NCI-H748 (cell line): ENCODE measurements around the gene SLC11A1.
A peak's percentile ranks its signal among the peaks of the same experiment; 100 is the strongest.

Experiments
- DNase-seq: peaks from one replicate; lab custom pipeline; 2025; ENCODE audit not compliant: unreplicated experiment; lab: John Stamatoyannopoulos, UW

The SLC11A1 gene, protein sequence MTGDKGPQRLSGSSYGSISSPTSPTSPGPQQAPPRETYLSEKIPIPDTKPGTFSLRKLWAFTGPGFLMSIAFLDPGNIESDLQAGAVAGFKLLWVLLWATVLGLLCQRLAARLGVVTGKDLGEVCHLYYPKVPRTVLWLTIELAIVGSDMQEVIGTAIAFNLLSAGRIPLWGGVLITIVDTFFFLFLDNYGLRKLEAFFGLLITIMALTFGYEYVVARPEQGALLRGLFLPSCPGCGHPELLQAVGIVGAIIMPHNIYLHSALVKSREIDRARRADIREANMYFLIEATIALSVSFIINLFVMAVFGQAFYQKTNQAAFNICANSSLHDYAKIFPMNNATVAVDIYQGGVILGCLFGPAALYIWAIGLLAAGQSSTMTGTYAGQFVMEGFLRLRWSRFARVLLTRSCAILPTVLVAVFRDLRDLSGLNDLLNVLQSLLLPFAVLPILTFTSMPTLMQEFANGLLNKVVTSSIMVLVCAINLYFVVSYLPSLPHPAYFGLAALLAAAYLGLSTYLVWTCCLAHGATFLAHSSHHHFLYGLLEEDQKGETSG

DNA sequence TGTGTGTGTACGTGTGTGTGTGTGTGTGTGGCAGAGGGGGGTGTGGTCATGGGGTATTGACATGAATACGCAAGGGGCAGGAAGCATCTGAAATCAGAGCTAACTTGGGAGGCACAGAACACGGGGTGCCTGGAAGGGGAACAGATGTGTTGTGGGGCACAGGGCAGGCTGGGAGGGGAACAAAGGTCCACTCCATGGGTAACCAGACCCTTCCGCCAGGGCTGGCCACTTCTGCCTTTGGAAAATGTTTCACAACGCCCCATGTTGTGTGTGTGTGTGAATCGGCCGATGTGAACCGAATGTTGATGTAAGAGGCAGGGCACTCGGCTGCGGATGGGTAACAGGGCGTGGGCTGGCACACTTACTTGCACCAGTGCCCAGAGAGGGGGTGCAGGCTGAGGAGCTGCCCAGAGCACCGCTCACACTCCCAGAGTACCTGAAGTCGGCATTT is at the start of gene SLC11A1:
SLC11A1 (plus strand) TSS at position 358 of the 451 bp plus-strand sequence. CDS start 96 bp downstream, outside the sequence.
- no peak for DNase-seq

DNA sequence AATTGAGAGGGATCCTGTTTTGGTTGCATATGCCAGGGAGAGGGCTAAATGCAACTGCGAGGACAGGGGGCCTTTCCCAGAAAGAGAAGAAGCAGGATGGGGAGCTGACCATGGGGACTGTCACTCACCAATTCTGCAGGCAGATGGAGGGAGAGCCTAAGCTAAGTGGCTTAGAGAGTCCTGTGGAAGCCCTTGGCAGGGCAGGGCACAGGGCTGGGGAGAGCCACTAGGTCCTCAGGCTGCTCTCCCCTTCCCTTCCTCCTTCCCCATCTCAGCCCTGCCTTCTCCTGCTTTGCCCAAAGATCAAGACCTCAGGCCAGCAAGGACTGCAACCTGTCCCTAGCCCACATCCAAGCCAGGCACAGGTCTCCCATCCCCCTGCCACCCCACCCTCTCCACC is 49.8 kb upstream of the SLC11A1 start:
- no peak for DNase-seq

DNA sequence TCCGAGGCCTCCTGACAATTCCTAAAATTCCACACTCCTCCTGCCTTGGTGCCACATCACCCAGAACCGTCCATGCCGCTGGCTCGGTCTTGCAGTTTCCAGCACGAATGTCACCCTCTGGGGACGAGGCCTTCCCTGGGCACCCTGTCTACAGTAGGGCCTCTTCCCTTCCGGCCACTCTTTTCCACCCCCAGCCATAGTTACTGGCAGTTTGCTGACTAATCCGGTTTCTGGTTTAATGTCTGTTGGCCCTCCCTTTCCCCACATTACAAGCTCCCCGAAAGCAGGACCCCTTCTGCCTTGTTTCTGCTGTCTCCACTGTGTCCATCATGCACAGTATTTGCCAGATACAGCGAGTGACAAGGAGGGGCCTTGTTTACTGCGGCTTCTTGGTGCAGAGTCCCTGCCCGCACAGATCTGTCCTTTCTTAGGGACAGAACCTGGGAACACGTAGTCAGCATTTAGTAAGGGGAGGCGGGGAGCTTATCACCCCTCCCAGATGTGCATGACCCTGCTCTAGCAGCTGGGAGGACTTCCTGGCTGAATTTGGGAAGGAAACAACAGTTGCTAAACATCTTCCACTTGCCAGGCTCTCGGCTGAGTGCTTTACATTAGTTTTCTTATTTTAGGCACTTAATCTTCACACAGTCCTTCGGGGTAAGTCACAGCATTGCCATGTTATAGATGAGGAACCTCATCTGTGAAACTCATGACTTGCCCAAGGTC is 49.0 kb upstream of the SLC11A1 start:
- DNase-seq = no peak

DNA sequence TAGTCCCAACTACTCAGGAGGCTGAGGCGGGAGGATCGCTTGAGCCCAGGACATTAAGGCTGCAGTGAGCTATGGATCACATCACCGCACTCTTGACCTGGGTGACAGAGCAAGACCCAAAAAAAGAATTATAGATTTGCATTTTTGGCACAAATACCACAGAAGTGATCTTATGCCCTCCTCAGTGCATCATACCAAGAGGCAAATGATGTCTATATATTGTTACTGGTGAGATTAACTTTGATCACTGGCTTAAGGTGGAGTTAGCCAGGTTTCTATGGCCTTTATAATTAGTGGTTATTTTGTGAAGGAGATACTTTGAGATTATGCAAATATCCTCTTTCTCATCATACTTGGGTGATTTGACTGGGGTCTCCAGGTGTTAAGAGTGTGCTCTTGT is 47.5 kb upstream of the SLC11A1 start:
- DNase-seq = no peak

DNA sequence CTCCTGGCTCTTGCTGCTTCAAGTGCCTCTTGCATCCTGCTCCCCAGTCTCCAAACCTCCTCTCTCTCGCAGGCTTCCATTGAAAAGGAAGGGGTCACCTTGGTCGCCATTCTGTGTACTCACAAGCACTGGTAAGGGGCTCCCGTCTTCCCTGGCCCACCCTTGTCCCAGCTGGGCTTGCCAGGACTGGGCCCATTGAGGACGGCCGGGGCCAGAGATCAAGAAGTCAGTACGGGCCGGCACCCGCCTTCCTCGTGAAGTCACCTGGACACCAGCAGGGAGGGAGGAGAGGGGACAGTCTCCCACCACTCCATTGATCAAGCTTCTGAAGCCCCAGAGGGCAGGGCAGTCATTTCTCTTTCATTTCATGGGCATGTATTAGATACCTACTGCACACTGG is 41.4 kb upstream of the SLC11A1 start:
- DNase-seq = no peak

DNA sequence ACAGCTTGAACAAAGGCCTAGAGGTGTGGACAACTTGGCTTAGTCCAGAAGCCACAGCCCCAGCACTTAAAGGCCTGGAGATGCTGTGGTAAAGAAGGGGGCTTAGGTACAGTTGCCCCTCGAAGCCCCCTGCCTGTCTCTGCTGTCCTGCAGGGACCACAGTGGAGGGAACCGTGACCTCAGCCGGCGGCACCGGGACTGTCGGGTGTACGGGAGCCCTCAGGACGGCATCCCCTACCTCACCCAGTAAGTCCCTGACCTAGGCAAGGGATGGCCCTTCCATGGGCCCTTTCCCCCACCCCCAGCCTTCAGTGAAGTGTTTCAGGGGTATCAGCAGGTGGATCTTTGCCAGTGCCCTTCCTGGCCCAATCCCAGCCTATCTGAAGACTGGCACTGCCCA is 40.7 kb upstream of the SLC11A1 start:
- DNase-seq = no peak

DNA sequence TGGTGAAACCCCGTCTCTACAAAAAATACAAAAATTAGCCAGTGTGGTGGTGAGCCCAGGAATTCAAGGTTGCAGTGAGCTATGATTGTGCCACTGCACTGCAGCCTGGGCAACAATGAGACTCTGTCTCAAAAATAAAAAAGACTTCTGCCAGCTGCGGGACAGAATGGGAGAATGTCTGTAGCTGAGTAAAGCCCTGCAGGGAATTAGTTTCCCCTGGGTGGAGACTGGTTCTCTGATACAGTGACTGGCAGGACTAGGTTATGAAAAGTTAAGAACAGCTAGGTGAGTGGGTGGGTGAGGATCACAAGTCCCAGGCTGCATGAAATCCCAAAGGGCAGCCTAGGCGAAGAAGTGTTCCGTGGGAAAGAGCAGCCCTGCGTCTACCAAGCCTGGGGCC is 39.2 kb upstream of the SLC11A1 start:
- DNase-seq = no peak

DNA sequence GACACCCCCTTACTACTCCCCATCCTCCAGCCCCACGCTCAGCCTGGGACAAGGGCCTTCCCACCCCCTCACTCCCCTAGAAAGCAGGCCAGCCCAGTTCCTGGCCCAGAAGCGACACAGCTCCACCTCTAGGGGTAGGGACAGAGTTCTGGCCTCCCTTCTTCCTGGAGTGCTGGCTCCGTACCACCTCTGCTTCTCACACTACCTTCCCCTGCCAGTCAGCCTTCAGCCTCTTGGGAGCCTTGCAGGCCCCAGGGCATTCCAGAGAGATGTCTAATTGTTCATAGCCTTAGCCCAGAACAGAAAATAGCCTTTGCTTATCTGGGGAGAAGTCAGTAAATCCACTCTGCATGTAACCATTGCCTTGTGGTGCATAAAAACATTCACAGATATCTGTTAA is 38.5 kb upstream of the SLC11A1 start:
- DNase-seq = no peak

DNA sequence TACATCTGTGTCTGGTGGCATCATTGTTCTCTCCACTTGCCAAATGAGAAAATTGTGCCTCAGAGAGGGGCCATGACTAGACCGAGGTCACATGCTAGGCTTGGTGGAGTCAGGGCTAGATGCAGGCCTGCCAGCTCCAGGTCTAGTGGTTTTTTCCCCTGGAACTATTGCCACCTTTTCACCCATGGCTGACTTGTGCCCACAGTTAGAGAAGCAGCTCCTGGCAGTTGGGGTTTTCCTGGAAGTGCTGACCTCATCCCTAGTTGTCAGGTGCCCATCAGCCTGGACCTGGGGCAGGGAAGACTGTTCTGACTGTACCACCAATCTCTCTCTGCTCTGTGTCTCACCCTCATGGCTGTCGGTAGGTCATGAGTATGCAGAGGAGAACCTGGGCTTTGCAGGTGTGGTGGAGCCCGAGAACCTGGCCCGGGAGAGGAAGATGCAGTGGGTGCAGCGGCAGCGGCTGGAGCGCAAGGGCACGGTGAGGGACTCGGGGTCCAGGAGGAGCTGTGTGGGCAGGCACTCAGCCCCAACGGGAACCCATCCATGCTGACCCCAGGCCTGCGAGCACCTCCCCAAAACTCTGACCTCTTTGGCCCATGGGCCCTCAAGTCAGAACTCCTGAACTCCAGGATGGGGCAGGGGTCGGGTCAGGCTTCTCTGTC is 37.9 kb upstream of the SLC11A1 start:
- DNase-seq = no peak

DNA sequence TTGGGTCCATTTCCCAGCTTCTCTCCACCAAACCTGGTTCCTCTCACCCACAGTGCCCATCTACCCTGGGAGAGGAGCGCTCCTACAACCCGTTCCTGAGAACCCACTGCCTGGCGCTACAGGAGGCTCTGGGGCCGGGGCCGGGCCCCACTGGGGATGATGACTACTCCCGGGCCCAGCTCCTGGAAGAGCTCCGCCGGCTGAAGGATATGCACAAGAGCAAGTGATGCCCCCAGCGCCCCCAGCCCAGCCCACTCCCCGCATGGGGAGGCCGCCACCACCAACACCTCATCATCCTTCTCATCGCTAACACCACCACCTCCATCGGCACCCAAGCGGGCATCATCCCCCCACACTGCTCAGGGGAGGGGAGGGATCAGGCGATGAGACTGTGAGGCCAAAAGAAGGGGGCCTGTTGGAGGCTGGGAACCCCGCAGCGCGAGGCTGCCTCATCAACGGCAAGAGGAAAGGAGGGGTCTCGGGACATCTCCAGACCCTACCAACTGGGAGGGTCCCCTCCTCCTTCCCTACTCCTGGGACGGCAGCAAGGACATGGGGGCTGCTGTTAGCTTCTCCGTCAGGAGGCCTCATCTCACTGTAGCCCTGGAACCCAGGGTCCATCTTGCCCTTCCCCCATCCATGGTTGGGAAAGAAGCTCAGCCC is 37.2 kb upstream of the SLC11A1 start:
- DNase-seq = no peak

DNA sequence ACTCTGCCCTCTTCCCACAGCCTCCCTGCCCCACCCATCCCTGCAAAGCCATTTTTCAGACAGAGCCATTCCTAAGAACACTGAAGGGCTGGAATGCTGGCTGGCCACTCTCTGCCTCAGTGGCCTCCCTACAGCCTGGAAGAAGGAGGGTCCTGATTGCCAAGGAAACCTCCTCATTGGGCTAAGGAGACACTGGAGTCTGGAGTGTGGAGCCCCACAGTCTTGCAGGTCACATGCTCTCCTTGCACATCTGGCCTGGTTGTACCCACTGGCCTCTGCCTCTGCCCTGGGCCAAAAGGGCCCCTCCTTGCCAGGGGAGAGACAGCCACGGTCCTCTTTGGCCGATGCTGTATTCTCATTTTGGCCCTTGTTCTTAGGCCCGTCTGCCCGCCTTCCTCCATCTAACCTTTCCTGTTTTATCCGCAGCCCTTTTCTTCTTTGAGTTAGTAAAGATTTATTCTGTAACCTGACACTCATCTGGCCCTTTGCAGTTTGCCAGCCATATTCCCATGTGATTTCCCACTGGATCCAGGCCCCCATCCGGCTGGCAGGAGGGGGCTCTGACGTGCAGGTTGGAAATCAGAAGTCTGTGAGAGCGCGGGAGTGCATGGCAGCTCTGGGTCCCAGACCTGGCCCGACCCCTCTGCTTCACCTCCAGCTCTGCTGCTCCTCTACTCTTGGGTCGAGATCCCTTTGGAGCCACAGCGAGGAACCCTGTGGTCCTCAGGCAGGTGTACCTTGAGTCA is 36.4 kb upstream of the SLC11A1 start:
- peak; percentile 12 for DNase-seq

DNA sequence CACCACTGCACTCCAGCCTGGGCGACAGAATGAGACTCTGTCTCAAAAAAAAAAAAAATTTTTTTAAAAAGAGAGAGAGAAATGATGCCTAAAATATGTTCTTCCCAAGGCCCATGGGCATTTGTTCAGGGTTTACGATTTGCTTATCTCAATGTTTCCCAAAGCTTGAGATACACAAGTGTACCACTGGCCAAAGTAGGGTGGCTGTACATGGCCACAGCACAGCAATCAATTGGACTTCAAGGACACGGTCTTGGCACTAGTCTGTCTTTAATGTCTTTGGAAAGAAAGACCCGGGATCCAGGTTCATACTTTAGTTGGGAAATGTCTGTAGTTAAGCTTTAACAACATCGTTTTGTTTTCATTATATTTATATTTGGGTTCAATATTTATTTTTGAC is 34.9 kb upstream of the SLC11A1 start:
- no peak for DNase-seq

DNA sequence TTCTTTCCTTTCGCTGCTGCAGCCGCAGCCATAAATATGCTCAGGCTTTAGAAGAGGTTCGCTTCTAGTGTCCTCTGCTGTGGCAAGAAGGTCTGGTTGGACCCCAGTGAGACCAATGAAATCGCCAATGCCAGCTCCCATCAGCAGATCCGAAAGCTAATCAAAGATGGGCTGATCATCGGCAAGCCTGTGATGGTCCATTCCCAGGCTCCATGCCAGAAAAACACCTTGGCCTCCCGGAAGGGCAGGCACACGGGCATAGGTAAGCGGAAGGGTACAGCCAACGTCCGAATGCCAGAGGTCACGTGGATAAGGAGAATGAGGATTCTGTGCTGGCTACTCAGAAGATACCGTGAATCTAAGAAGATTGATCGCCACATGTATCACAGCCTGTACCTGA is 28.0 kb upstream of the SLC11A1 start:
- DNase-seq = no peak

DNA sequence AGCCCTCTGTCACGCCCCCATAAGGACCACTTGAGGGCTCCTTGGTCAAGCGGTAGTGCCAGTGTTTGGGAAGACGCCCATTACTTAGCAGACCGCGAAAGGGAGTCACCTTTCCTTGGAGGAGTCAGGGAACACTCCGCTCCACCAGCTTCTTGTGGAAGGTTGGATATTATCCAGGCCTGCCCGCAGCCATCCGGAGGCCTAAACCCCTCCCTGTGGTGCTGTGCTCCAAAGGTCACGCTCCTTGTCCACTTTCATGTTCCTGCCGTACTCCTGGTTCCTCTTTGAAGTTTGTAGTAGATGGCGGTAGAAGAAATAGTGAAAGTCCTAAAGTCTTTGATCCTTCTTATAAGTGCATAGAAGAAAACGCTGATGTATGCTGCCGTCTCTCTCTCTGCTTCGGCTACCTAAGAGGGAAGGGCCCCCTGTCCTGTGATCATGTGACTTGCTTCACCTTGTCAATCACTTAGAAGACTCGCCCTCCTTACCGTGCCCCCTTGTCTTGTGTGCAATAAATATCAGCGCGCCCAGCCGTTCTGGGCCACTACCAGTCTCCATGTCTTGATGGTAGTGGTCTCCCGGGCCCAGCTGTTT is 27.1 kb upstream of the SLC11A1 start:
- DNase-seq = no peak

DNA sequence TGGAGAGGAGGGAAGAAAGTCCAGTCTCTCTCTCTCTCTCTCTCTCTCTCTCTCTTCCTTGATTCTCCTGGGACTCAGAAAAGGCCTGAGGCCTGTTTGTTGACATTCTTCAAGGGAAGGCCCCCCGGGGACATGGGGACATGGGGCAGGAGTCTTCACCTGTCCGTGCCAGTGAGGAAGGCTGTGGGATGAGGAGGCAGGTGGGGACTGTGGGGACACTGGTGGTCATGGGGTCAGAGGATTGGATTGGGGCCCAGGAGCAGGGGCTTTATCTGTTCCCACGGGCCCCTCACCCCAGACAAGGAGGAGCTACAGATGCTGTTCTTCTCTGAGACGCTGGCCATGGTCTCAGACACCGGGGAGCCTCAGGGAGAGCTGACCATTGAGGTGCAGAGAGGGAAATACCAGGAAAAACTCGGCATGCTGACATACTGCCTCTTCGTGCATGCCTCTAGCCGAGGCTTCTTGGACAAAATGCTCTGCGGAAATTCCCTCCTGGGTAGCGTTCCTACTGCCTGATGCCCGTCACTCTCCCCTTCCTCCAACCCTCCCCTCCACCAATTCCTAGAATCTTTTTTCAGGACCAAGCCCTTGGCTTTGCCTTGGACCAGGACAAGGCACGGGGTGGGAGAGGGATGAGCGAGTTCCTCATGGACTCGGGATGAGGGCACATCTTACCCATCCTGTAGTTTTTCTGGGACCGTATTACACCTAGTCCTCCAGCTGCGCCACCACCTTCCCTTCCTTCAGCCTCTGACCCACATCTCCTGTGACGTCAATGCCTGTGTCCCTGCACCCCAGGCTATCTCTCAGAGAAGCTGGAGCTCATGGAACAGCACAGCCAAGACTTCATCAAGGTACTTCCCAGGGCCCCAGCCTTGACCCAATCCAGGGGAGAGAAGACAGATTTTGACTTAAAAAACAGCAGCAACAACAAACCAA is 24.6 kb upstream of the SLC11A1 start:
- no peak for DNase-seq

DNA sequence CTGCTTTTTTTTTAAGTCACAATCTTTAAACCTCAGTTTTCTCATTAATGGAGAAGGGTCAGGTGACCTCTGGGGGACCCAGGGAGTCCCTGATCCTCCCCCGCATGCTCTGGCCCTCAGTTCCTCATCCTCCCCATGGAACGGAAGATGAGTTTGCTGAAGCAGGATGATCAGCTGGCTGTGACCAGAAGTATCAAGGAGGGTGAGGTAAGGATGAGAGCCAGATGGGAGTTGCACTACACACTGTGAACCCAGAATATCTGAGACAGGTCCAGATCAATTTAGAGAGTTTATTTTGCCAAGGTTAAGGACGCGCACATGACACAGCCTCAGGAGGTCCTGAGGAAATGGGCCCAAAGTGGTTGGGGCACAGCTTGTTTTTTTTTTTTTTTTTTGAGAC is 21.6 kb upstream of the SLC11A1 start:
- DNase-seq = no peak

DNA sequence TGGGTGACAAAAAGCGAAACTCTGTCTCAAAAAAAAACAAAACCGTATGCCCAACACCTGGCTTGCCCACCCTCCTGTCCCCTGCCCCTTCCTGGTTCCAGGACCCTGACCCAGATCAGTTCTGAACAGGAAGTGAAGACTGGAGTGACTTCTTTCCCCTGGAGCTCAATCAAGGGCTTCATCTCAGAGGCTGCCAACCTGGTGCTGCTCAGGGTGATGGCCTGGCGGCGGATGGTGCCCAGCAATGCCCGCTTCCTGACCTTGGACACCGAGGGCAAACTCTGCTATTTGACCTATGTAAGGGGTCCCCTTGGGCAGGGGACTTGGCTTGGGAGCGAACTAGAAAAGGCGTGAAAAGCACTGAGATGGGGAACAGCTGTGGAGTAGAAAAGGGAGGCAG is 19.5 kb upstream of the SLC11A1 start:
- DNase-seq = no peak

DNA sequence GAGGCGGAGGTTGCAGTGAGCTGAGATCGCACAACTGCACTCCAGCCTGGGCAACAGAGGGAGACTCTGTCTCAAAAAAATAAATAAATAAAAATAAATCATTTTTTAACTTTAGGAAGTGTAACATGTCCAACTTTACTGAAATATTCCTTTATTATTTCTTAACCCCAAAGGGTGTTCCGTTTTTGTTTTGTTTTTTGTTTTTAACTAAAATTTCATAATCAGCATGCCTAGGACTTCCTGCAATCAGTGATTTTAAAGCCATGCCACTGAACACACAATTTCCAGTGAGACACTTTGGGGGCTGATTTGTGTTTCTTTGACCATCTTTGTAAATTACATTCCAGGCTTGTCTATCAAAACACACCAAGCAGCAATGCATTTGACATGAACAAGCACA is 18.3 kb upstream of the SLC11A1 start:
- DNase-seq = no peak

DNA sequence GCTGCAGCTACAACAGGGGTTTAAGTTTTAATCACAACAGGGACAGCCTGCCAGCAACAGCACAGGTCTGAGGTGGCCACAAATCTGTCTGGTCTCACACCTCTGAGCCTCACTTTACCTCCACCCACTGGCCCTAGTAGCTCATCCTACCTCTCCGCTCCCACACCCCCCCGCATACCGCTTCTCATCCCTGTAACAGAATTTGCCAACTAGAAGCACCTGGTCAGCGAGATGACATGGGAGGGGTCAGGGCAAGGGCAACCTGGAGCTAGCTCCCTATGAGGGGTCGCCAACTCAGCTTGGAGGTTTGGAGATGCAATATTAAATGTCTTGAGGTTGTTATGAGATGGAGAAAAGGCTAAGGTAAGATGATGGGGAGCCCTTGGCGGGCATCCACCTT is 17.9 kb upstream of the SLC11A1 start:
- no peak for DNase-seq
